HG02571 (cell line): ENCODE results near the gene VAT1L.

Experiments used
- ATAC-seq: cut with Tn5 transposase; IDR thresholded peaks from one replicate; pipeline ENCODE4 v1.9.1; 2021; ENCODE audit warnings: mild to moderate bottlenecking, moderate library complexity; ENCODE audit not compliant: unreplicated experiment

Gene VAT1L

GRCh38 chr16:77788181-77789084 is at the start of gene VAT1L:
TSS of gene VAT1L (plus strand) at chr16:77788564. CDS start at chr16:77788683, 119 bp downstream.
- no peak for ATAC-seq

GRCh38 chr16:77738706-77739558 is 49.4 kb upstream of the VAT1L start:
- no peak for ATAC-seq

- ATAC-seq, result no peak
Observed at GRCh38 chr16:77739559-77739892, 48.8 kb upstream of the VAT1L start.

GRCh38 chr16:77744141-77744540 is 44.2 kb upstream of the VAT1L start:
- ATAC-seq, result no peak

GRCh38 chr16:77745972-77746371 is 42.4 kb upstream of the VAT1L start:
- no peak for ATAC-seq

GRCh38 chr16:77748421-77749005 is 39.9 kb upstream of the VAT1L start:
- ATAC-seq, result no peak

GRCh38 chr16:77749415-77749814 is 38.9 kb upstream of the VAT1L start:
- no peak for ATAC-seq

- no peak for ATAC-seq
Observed at GRCh38 chr16:77758046-77758445, 30.3 kb upstream of the VAT1L start.

GRCh38 chr16:77758508-77758907 is 29.9 kb upstream of the VAT1L start:
- no peak for ATAC-seq

- ATAC-seq, result no peak
Observed at GRCh38 chr16:77759201-77759600, 29.2 kb upstream of the VAT1L start.

GRCh38 chr16:77759821-77760220 is 28.5 kb upstream of the VAT1L start:
- no peak for ATAC-seq

GRCh38 chr16:77760800-77761199 is 27.6 kb upstream of the VAT1L start:
- no peak for ATAC-seq

GRCh38 chr16:77761204-77761603 is 27.2 kb upstream of the VAT1L start:
- no peak for ATAC-seq

GRCh38 chr16:77762262-77762661 is 26.1 kb upstream of the VAT1L start:
- no peak for ATAC-seq

GRCh38 chr16:77763994-77764393 is 24.4 kb upstream of the VAT1L start:
- ATAC-seq, result no peak

- no peak for ATAC-seq
Observed at GRCh38 chr16:77767211-77767610, 21.2 kb upstream of the VAT1L start.

GRCh38 chr16:77767826-77768225 is 20.5 kb upstream of the VAT1L start:
- ATAC-seq, result no peak

- ATAC-seq, result no peak
Observed at GRCh38 chr16:77775911-77776909, 12.2 kb upstream of the VAT1L start.

- no peak for ATAC-seq
Observed at GRCh38 chr16:77777745-77778144, 10.6 kb upstream of the VAT1L start.

GRCh38 chr16:77780378-77780837 is 8.0 kb upstream of the VAT1L start:
- ATAC-seq, result no peak
